HL-60 (cell line): Measurements from ENCODE around the gene FOXP1.

Source experiments
- DNase-seq, 2 experiments: peaks; one replicate each; pipeline ENCODE4 v3.0.0-alpha.2; 2010 to 2020; ENCODE audit warnings: low read depth in 1 of 2, low spot score in 1 of 2
- H3K27ac ChIP-seq: fragments of 250-450 bp; sonication (Bioruptor Pico); replicated peaks from 2 replicates; pipeline ENCODE4 v1.5.1; 2020; ENCODE audit warnings: mild to moderate bottlenecking, moderate library complexity
- H3K27me3 ChIP-seq: fragments of 250-450 bp; sonication (Bioruptor Pico); 2 replicates; pipeline ENCODE4 v1.5.1; 2021; ENCODE audit warnings: mild to moderate bottlenecking, moderate library complexity; ENCODE audit not compliant: insufficient read depth, poor library complexity, severe bottlenecking
- H3K4me3 ChIP-seq: replicated peaks from 2 replicates; pipeline ENCODE4 v1.5.1; 2011; ENCODE audit warnings: mild to moderate bottlenecking, control low read depth, low read length; ENCODE audit not compliant: insufficient read depth
- GABPA ChIP-seq: IDR thresholded peaks from 2 replicates; pipeline ENCODE4 v1.6.1; 2012; ENCODE audit warnings: low read depth
- POLR2AphosphoS5 ChIP-seq: IDR thresholded peaks from 2 replicates; pipeline ENCODE4 v1.6.1; 2012; ENCODE audit warnings: low read depth
- SPI1 ChIP-seq: IDR thresholded peaks from 2 replicates; pipeline ENCODE4 v1.6.1; 2012; ENCODE audit warnings: low read depth, mild to moderate bottlenecking, borderline replicate concordance
- TF ChIP-seq, protein P1 (sequence below): IDR thresholded peaks from one replicate; pipeline ENCODE4 v1.5.1; 2011; ENCODE audit warnings: low read length, control low read depth, inconsistent platforms; ENCODE audit not compliant: insufficient read depth
- TF ChIP-seq, protein P2 (sequence below): IDR thresholded peaks from 2 replicates; pipeline ENCODE4 v1.6.1; 2012; ENCODE audit warnings: low read depth; ENCODE audit not compliant: insufficient replicate concordance

FOXP1 gene

GRCh38 chr3:71462586-71462985, 120.9 kb downstream of the FOXP1 start:
- no peak for TF ChIP-seq SPI1
- TF ChIP-seq, protein P1, sequence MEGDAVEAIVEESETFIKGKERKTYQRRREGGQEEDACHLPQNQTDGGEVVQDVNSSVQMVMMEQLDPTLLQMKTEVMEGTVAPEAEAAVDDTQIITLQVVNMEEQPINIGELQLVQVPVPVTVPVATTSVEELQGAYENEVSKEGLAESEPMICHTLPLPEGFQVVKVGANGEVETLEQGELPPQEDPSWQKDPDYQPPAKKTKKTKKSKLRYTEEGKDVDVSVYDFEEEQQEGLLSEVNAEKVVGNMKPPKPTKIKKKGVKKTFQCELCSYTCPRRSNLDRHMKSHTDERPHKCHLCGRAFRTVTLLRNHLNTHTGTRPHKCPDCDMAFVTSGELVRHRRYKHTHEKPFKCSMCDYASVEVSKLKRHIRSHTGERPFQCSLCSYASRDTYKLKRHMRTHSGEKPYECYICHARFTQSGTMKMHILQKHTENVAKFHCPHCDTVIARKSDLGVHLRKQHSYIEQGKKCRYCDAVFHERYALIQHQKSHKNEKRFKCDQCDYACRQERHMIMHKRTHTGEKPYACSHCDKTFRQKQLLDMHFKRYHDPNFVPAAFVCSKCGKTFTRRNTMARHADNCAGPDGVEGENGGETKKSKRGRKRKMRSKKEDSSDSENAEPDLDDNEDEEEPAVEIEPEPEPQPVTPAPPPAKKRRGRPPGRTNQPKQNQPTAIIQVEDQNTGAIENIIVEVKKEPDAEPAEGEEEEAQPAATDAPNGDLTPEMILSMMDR, result no peak
- no peak for TF ChIP-seq POLR2AphosphoS5
- TF ChIP-seq, protein P2, sequence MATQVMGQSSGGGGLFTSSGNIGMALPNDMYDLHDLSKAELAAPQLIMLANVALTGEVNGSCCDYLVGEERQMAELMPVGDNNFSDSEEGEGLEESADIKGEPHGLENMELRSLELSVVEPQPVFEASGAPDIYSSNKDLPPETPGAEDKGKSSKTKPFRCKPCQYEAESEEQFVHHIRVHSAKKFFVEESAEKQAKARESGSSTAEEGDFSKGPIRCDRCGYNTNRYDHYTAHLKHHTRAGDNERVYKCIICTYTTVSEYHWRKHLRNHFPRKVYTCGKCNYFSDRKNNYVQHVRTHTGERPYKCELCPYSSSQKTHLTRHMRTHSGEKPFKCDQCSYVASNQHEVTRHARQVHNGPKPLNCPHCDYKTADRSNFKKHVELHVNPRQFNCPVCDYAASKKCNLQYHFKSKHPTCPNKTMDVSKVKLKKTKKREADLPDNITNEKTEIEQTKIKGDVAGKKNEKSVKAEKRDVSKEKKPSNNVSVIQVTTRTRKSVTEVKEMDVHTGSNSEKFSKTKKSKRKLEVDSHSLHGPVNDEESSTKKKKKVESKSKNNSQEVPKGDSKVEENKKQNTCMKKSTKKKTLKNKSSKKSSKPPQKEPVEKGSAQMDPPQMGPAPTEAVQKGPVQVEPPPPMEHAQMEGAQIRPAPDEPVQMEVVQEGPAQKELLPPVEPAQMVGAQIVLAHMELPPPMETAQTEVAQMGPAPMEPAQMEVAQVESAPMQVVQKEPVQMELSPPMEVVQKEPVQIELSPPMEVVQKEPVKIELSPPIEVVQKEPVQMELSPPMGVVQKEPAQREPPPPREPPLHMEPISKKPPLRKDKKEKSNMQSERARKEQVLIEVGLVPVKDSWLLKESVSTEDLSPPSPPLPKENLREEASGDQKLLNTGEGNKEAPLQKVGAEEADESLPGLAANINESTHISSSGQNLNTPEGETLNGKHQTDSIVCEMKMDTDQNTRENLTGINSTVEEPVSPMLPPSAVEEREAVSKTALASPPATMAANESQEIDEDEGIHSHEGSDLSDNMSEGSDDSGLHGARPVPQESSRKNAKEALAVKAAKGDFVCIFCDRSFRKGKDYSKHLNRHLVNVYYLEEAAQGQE, result no peak
- no peak for TF ChIP-seq GABPA
- DNase-seq, result no peak
- H3K27ac ChIP-seq, result no peak overlapping the region

DNA sequence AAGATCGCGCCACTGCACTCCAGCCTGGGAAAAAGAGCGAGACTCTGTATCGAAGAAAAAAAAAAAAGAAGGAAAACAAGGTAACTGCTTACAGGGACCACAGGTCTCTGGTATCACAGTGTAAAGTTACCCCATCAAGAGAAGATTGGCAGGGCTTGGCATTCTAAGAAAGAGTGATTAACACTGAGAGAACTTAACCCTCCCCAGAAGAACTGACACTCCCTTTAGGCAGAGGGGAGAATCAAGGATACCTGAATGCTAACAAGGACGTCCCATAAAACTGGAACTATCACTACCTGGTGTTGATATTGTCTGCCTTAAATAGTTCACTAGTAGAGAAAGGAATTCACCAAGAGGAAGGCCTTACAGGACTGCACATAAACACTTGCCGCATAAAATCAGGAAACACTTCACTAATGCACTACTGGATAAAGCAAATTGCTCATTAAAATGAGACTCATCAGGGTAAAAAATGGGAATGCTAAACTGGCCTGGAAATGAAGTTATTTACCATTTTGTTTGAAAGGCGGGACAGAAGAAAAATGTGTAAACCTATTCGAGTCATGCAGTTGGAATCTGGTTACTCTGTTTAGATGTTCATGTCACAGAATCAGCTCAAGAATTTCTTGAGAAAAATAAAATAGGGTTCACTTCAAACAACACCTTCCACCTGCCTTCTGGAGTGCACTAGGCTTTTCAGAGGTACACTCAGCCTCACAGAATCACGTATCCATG, 121.6 kb downstream of the FOXP1 start:
- no peak overlapping the region for H3K27ac ChIP-seq
- DNase-seq, result no peak
- TF ChIP-seq, protein P1, result no peak
- TF ChIP-seq GABPA (no peak), SPI1 (no peak), POLR2AphosphoS5 (no peak)
- TF ChIP-seq, protein P2, result no peak
- no peaks in the 10 kb centered on the region for H3K27me3 ChIP-seq
- H3K4me3 ChIP-seq, result no peak overlapping the region

More at GRCh38 chr3:71462586-71462985, 120.9 kb downstream of the FOXP1 start:
- Histone ChIP-seq H3K4me3 (no peak overlapping the region), H3K27me3 (no peaks in the 10 kb centered on the region)

- Histone ChIP-seq H3K4me3 (no peak overlapping the region), H3K27ac (no peak overlapping the region), H3K27me3 (no peaks in the 10 kb centered on the region)
- DNase-seq, result no peak
- no peak for TF ChIP-seq SPI1
- no peak for TF ChIP-seq GABPA
These were observed 122.4 kb downstream of the FOXP1 start for GRCh38 chr3:71461114-71461513.

GRCh38 chr3:71458895-71459294, 124.6 kb downstream of the FOXP1 start:
- DNase-seq, result no peak
- TF ChIP-seq, protein P1, result no peak
- no peak for TF ChIP-seq SPI1
- TF ChIP-seq, protein P2, result no peak
- TF ChIP-seq GABPA, result no peak
- no peak for TF ChIP-seq POLR2AphosphoS5
- Histone ChIP-seq H3K4me3 (no peak overlapping the region), H3K27me3 (no peaks in the 10 kb centered on the region), H3K27ac (no peak overlapping the region)
